Adrenal gland (tissue), 5 donors: ENCODE data around the gene SMIM11.
"Not testable (repeated sequence)": the region's sequence is repeated elsewhere in the genome, so short reads cannot be mapped to it uniquely, and the experiment has no call there.

Experiments used
- CTCF ChIP-seq, 6 experiments: fragments of 450-650 bp in 4 of 6; fragments of 200-600 bp in 2 of 6; sonication (generic) in 1 of 6; IDR thresholded peaks; 1 replicate in 5 of 6; 2 replicates in 1 of 6; pipeline versions ENCODE4 v1.5.1 to v1.8.0; 2016 to 2021; ENCODE audit warnings: antibody characterized with exemption in 6 of 6, mild to moderate bottlenecking in 2 of 6, moderate library complexity in 1 of 6
- POLR2A ChIP-seq, 2 donors: fragments of 450-650 bp; IDR thresholded peaks; one replicate each; pipeline ENCODE4 v1.6.1; 2017; ENCODE audit warnings: antibody characterized with exemption in 2 of 2, mild to moderate bottlenecking in 2 of 2, moderate library complexity in 1 of 2
- donor health status: DM: no; HTN: no; CAD: no.

- not testable (repeated sequence) for TF ChIP-seq CTCF, POLR2A (IDR thresholded peaks at IDR 0.05)
Observed at GRCh38 chr21:34404742-34405141, 29.4 kb downstream of the SMIM11 start.
